C4-2B (cell line): ENCODE data around the gene NCOA1.

Experiments
- ZFX ChIP-seq: fragments of 450-650 bp; IDR thresholded peaks from 2 replicates; pipeline ENCODE4 v1.6.1; 2017
- TF ChIP-seq, protein P1 (sequence below): fragments of 450-650 bp; conservative IDR thresholded peaks from 2 replicates; pipeline ENCODE4 v1.5.1; 2017; ENCODE audit warnings: mild to moderate bottlenecking

DNA sequence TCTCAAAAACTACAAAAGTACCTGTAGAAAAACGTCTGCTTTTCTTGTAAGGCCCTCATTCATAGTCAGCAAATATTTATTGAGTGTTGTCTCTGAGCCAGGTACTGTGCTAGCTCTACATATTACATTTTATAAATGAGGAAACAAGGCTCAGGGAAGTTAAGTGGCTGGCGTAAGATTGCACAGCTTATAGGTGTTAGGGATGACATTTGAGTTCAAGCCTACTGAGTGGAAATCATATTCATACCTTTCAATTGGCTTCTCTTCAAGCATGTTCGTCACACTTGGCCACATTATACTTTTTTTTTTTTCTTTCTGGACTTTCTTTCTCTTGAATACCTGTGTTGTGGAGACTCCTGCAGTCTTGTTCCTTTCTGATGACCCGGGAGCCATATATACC is 5.9 kb downstream of the NCOA1 start:
- TF ChIP-seq, protein P1, sequence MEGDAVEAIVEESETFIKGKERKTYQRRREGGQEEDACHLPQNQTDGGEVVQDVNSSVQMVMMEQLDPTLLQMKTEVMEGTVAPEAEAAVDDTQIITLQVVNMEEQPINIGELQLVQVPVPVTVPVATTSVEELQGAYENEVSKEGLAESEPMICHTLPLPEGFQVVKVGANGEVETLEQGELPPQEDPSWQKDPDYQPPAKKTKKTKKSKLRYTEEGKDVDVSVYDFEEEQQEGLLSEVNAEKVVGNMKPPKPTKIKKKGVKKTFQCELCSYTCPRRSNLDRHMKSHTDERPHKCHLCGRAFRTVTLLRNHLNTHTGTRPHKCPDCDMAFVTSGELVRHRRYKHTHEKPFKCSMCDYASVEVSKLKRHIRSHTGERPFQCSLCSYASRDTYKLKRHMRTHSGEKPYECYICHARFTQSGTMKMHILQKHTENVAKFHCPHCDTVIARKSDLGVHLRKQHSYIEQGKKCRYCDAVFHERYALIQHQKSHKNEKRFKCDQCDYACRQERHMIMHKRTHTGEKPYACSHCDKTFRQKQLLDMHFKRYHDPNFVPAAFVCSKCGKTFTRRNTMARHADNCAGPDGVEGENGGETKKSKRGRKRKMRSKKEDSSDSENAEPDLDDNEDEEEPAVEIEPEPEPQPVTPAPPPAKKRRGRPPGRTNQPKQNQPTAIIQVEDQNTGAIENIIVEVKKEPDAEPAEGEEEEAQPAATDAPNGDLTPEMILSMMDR = no peak
- TF ChIP-seq ZFX = no peak
